ENCODE measurements around the gene ANKRD40. TPM values are rescaled to one million over a fixed set of nuclear protein-coding genes. Genes with fewer than 3 reads are reported as not detected.
A peak's percentile ranks its signal among the peaks of the same experiment; 100 is the strongest.

Gene ANKRD40
- total and polyA plus RNA-seq, 7 donors = 12.3 to 76.3 (median 51.2) TPM

GRCh38 chr17:50693036-50693682 lies 14.6 kb downstream of the ANKRD40 start:
- DNase-seq = no peak
- H3K36me3 ChIP-seq = peaks cover 17 to 34% (median 24%) of the 10 kb centered on the region in 4 donors
- H3K4me3 ChIP-seq = no peak overlapping the region
- intact Hi-C loops (cut with DNase I) = loop anchor here (5.0 kb wide), 2 partner anchors 61 to 211 kb away; partner anchors contain the start of gene ABCC3
- peak overlapping the region; percentile 56 to 74 (median 70) for H3K27ac ChIP-seq
- no peaks in the 10 kb centered on the region for H3K27me3 ChIP-seq
- 17 to 60% methylated on average over 5 of the region's 5 CpGs for WGBS, 2 donors
- H3K4me1 ChIP-seq = peaks cover 2 to 68% (median 56%) of the 10 kb centered on the region in 4 donors
- H3K9me3 ChIP-seq = no peaks in the 10 kb centered on the region
- TF ChIP-seq EP300 (IDR thresholded peaks at IDR 0.05) = no peak
- no peak for TF ChIP-seq POLR2AphosphoS5 (IDR thresholded peaks at IDR 0.05)
- TF ChIP-seq POLR2A (IDR thresholded peaks at IDR 0.05) = no peak
- no peak for TF ChIP-seq CTCF (IDR thresholded peaks at IDR 0.05)

DNA sequence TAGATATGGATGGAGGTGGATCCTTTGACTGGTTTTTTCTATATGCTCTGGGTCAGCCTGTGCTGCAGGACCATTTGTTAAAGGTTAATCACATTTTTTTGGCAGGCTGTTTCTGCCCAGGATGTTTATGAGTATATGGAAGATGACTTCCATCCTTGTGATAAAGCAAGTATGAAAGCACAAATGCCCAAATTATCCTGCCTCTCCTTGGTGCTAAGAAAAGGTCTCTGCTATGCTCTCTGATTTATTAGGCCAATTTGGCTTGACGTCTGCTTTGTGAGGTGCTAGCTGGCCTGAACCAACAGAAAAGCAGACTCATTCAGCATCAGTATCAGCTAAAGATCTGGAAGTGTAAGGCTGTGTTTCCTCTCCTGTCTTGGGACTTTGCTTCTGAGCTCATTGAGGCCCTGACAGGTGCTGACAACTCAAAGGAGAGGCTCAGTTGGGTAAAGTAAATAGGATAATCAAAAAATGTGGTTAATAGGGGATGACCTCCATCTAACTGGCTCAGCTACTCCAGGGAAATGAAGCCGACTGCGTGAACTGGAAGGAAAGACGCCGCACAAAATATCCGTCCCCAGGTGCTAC lies 15.2 kb downstream of the ANKRD40 start:
- intact Hi-C loops (cut with DNase I) = loop anchor here (5.0 kb wide), 2 partner anchors 60 to 210 kb away; partner anchors contain the start of gene ABCC3
- Histone ChIP-seq H3K27ac (peak overlapping the region; percentile 56 to 74 (median 70)), H3K4me1 (peaks cover 2 to 75% (median 60%) of the 10 kb centered on the region in 4 donors)

DNA sequence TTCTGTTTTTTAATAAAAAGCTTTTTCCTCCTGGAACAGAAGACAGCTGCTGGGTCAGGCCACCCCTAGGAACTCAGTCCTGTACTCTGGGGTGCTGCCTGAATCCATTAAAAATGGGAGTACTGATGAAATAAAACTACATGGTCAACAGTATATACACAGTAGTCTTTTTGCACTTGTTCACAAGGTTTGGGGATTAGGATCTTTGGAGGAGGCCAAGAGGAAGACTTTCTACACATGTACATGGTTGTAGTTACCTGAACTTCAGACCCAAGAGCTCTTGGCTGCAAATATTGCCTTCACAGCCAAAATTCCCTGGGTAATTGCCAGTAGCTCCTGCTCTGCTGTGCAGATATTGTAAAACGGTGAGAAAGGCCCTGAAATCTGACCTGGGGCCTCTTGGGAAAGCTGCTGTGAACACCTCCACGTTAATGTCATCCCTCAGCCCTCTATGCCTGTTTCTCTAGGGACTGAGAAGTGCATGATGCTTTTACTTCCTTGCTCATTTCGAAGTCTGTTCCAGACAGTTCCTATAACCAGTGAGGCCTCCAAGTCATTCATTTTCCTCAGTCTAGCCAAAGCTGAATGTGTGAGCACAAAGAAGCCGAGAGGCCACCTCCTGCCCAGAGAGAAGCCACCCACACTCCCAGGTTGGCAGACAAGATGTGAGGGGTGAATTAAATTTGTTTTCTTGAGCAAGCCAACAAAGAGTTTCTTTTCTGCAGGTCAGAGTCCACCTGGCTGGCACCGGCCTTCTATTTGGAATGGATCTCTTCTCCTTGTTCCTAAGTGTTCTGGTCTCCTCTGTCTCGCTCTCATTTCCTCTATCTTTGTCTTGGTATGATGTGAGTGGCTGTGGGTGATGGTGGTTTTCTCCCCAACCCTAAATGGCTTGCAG lies 15.9 kb downstream of the ANKRD40 start:
- no peaks in the 10 kb centered on the region for H3K9me3 ChIP-seq
- peaks cover 2 to 82% (median 68%) of the 10 kb centered on the region in 4 donors for H3K4me1 ChIP-seq
- TF ChIP-seq POLR2AphosphoS5 (IDR thresholded peaks at IDR 0.05) (no peak), EP300 (IDR thresholded peaks at IDR 0.05) (no peak), CTCF (IDR thresholded peaks at IDR 0.05) (no peak), POLR2A (IDR thresholded peaks at IDR 0.05) (no peak)
- H3K36me3 ChIP-seq = peaks cover 14 to 21% (median 15%) of the 10 kb centered on the region in 4 donors
- 16 to 69% methylated on average over 6 of the region's 6 CpGs for WGBS, 2 donors
- intact Hi-C loops (cut with DNase I) = loop anchor here (5.0 kb wide), 2 partner anchors 59 to 209 kb away; partner anchors contain the start of gene ABCC3
- peak overlapping the region; percentile 56 to 74 (median 70) for H3K27ac ChIP-seq
- H3K4me3 ChIP-seq = no peak overlapping the region
- H3K27me3 ChIP-seq = no peaks in the 10 kb centered on the region
- no peak for DNase-seq

More for the DNA sequence above, 15.2 kb downstream of the ANKRD40 start:
- H3K27me3 ChIP-seq = no peaks in the 10 kb centered on the region
- H3K9me3 ChIP-seq = no peaks in the 10 kb centered on the region
- TF ChIP-seq CTCF (IDR thresholded peaks at IDR 0.05) (no peak), POLR2A (IDR thresholded peaks at IDR 0.05) (no peak), EP300 (IDR thresholded peaks at IDR 0.05) (no peak), POLR2AphosphoS5 (IDR thresholded peaks at IDR 0.05) (no peak)
- H3K4me3 ChIP-seq = no peak overlapping the region
- 19 to 76% methylated on average over 6 of the region's 6 CpGs for WGBS, 2 donors
- peaks cover 17 to 28% (median 22%) of the 10 kb centered on the region in 4 donors for H3K36me3 ChIP-seq
- no peak for DNase-seq

- peak overlapping the region in 1 of 4 donors; percentile 71 for H3K27ac ChIP-seq
- no peak for DNase-seq
- H3K4me3 ChIP-seq = no peak overlapping the region
- peaks cover 6 to 13% (median 8%) of the 10 kb centered on the region in 4 donors for H3K36me3 ChIP-seq
- H3K4me1 ChIP-seq = peaks cover 2 to 90% (median 76%) of the 10 kb centered on the region in 4 donors
- H3K27me3 ChIP-seq = no peaks in the 10 kb centered on the region
- H3K9me3 ChIP-seq = no peaks in the 10 kb centered on the region
- TF ChIP-seq POLR2A (IDR thresholded peaks at IDR 0.05) (no peak), EP300 (IDR thresholded peaks at IDR 0.05) (no peak), POLR2AphosphoS5 (IDR thresholded peaks at IDR 0.05) (no peak), CTCF (IDR thresholded peaks at IDR 0.05) (no peak)
- 32 to 69% methylated on average over 9 of the region's 9 CpGs for WGBS, 2 donors
- intact Hi-C loops (cut with DNase I) = loop anchor here (5.0 kb wide), 2 partner anchors 59 to 209 kb away; partner anchors contain the start of gene ABCC3
Measured at GRCh38 chr17:50690887-50691549, 16.7 kb downstream of the ANKRD40 start.

Measured in sigmoid colon (tissue), 7 donors.